Measurements from ENCODE around the gene DLD.
"Not testable (repeated sequence)": the region's sequence is repeated elsewhere in the genome, so short reads cannot be mapped to it uniquely, and the experiment has no call there.

DLD gene

GRCh38 chr7:107874605-107875446, 16.2 kb upstream of the DLD start:
- peak; percentile 60 for DNase-seq (ENCODE audit: low spot score)

DNA sequence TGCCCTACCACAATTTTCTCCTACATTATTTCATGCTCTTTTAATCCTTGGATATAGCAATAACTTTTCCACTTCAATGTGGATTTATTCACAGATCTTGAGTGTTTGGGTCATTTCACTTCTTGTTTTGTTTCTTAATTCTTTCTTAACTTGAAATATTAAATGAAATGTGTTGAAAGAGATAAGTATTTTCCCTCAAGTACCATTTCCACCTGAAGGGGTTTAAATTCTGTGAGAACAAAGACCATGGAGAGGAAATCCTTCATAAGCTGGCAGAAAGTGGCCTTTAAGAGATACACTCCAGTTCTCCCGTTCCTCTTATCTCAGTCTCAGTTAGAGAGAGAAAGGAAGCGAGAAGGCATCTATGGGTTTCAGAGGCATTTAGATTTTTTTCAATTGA, 14.1 kb upstream of the DLD start:
- no peak for DNase-seq (ENCODE audit: low spot score)

DNA sequence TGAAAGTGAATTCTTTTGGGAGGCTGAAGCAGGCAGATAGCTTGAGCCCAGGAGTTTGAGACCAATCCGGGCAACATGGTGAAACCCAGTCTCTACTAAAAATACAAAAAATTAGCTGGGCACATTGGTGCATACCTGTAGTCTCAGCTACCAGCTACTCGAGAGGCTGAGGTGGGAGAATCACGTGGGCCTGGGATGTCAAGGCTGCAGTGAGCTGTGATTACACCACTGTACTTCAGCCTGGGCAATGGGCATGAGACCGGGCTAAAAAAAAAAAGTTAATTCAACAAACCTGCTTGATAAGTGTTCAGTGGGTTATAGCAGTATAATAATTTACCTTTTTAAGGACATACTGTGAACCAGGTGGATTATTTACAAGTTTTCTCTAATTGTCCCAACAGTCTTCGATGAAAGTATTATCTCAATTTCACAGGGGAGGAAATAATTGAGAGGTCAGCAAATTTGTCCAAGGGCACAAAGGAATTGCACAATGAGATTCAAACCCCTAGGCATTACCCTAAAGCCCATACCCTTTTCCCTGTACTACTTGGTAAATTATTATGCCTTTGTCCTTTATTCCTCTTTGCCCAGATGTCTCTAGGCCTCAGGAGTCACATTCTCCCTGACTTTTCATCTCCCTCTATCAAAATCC, 13.1 kb upstream of the DLD start:
- no peak for DNase-seq (ENCODE audit: low spot score)

GRCh38 chr7:107878636-107879035, 12.3 kb upstream of the DLD start:
- DNase-seq (ENCODE audit: low spot score) = no peak

DNA sequence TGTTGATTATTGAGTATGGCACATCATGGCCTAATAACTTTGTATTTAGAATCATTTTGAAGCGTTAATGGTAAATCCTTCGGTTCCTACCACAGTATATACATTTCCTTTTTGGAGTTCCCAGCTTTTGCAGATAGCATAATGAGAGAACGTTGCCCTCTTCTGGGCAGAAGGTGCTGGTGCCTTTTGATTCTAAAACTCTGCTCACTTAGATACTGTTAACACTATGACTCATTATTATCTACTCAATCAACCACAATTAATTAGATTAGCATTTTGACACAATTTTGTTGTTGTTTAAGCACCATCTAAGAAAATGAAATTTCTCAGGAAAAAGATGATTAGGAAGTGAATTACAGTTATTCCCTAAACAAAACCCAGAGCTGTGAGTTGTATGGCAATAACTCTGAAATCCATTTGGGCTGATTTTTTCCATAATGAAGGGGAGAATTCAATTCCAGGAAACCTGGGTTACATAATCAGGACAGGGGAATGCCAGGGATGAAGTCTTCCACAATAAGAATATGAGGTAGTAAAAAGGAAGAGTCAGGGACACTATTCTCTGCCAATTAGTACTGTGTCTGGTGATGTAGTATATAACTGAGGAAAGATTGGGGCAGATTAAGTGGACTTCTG, 11.5 kb upstream of the DLD start:
- peak; percentile 48 for DNase-seq (ENCODE audit: low spot score)

DNA sequence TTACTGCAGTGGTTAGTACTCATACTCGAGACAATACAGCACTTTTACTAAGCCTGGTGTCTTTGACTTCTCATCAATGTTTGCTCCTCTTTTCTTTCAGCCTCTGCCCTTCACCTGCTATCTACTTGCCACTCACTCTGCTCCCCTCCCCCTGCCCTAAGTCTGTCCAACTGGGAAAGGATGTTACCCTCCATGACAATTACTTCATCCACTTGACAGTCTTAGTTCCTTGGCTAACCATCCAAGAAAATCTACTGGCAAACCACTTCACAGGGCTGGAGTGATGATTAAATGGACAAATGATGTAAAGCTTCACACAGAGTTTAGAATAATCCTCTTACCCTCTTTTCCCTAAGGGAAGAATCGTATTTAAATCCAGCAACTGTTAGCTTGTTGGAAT, 8.2 kb upstream of the DLD start:
- DNase-seq (ENCODE audit: low spot score) = no peak

GRCh38 chr7:107884066-107884818, 6.7 kb upstream of the DLD start:
- DNase-seq (ENCODE audit: low spot score) = no peak

- DNase-seq (ENCODE audit: low spot score) = not testable (repeated sequence)
Measured at GRCh38 chr7:107887827-107888226, 3.2 kb upstream of the DLD start.

DNA sequence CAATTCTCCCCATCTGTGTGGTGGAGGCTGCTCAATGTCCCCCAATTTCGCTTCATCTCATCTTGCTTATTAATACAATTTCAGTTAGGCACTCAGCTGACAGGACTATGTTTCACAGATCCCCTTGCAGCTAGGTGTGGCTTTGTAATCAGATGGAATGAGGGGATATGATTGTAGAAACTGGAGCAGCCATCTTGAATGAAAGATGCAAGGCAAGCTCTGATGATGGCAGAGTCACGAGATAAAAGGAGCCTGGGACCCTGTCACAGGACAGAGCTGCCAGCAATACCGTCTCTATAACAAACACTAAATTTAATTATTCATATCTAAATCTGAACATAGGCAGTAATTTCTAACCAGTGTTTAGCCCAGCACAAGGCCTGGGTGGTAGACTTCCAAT, 991 bp upstream of the DLD start:
- DNase-seq (ENCODE audit: low spot score) = no peak

DNA sequence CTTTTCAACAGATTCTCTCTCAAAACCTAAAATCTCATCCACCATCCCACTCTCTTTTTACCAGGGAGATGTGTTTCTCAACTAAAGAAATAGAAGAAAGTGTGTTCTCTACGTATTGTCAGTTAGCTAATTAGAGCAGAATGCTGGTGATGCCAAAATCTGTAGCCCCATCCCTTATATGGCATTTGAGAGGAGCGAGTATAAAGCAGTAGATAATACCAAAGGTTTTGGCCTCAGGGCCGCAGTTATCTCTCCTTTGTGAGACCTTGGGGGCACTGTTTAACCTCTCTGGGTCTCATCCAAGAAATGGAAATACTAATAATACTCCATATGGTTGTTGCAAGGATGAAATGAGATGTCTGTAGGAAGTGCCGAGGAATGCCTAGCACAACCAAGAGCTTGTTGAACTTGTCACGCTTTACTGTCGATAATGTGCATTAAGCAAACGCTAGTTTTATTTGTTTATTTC, 456 bp upstream of the DLD start:
- DNase-seq (ENCODE audit: low spot score) = no peak

DNA sequence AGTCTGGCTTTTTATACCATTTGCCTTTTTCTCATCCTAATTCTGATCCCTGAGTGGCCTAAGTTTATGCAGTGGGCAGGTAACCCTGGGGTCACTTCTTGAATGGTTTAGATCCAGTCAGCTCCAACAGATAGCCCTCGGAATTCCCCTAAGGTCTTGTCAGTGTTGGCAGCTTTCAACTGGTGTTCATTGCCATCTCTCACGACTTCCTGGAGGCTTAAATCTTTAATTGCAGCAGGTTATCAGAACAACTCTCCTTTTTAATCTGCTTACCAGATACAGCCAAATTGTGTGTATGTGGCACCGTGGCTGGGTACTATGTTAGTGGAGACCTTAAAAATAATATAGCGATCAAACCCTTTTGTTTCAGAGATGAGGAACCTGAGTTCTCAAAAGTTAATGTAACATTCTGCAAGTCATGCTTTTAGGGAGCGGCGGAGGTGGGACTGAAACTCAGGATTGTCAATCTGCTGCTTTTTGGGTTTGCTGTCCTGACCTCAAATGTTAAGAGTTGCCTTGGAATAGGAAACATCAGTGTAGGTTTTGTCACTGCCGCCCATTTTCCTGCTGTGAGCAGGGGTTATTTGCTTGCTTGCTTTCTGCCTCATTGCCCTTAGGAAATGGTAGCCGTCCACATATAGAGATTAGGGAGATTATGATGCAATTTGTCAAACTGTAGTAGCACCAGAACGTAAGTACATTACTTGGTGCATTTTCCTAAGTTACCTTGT, 818 bp downstream of the DLD start:
- DNase-seq (ENCODE audit: low spot score) = no peak

DNA sequence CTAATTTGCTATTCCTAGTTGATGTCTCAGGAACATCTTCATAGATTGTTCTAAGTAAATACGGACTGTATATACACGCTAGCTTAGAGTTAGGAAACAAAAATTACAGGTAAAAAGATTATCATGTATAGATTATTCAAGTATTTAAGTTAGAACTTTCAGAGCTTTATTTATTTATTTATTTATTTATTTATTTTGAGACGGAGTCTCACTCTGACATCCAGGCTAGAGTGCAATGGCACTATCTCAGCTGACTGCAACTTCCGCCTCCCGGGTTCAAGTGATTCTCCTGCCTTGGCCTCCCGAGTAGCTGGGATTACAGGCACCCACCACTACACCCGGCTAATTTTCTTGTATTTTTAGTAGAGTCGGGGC, 1.4 kb downstream of the DLD start:
- not testable (repeated sequence) for DNase-seq (ENCODE audit: low spot score)

DNA sequence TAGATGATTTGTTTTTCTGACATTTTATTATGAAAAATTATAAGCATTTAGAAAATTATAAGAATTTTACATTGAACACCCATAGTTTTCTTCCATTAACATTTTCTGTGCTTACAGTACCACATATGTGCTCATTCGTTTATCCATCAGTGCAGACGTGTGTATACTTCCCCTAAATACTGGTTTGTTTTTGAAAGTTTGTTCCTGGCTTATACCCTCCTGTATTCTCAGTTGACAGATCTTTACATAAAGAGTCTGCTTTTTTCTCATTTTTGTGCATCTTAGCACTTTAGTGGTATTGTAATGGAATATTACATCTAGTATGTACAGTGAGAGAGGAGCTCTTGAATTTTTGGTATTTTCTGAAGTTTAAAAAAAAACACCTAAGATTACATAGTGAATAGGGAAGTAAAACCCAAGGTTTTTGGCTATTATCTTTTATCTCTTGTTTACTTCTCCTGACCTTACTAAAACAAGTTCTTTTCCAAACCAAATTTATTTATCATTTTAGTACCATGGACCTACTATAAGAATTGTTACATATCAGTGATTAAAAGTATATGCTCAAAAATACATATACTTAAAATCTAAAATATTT, 8.1 kb downstream of the DLD start:
- DNase-seq (ENCODE audit: low spot score) = no peak

DNA sequence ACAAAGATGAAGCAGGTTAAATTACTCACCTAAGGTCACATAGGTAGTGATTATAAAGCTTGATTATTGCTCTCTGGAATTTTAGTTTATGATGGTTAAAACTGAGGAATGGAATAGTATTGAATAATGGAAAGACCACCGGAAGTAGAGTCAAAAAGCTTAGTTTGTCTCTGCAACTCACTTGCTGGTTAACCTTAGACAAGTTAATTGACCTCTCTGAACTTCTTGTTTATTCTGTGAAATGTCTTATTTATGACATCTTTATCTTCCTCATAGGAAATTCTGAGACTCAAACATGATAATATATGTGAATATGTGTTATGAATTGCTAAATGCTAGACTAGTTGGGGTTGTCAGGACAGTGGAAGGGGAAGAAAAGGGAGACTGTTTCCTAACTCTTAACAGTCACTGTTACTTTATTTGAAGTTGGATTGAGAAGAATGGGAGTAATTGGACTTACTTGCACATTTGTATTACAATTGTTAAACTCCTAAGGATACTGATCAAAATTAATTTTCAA, 9.6 kb downstream of the DLD start:
- DNase-seq (ENCODE audit: low spot score) = no peak

- no peak for DNase-seq (ENCODE audit: low spot score)
Measured at GRCh38 chr7:107902381-107902780, 11.4 kb downstream of the DLD start.

GRCh38 chr7:107907790-107908189, 16.8 kb downstream of the DLD start:
- no peak for DNase-seq (ENCODE audit: low spot score)

GRCh38 chr7:107909445-107909844, 18.5 kb downstream of the DLD start:
- no peak for DNase-seq (ENCODE audit: low spot score)

DNA sequence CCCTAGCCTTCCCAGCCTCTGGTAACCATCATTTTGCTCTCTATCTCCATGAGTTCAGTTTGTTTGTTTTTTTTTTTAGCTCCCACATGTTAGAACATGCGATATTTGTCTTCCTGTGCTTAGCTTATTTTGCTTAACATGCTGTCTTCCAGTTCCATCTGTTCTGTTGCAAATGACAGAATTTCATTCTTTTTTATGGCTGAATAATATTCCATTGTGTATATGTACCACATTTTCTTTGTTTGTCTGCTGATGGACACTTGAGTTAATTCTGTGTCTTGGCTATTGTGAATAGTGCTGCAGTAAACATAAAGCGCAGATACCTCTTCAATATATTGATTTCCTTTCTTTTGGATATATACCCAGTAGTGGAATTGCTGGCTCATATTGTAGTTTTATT, 21.0 kb downstream of the DLD start:
- no peak for DNase-seq (ENCODE audit: low spot score)

DNA sequence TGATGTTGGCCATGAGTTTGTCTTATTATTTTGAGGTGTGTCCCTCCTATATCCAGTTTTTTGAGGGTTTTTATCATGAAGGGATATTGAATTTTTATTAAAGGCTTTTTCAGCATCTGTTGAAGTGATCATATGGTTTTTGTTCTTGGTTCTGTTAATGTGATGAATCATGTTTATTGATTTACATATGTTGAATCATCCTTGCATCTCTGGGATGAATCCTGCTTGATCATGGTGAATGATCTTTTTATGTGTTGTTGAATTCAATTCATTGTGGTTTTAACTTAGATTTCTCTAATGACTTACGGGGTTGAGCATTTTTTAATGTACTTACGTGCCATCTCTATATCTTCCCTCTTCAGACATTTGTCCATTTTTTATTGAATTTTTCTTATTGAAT, 22.9 kb downstream of the DLD start:
- no peak for DNase-seq (ENCODE audit: low spot score)

DNA sequence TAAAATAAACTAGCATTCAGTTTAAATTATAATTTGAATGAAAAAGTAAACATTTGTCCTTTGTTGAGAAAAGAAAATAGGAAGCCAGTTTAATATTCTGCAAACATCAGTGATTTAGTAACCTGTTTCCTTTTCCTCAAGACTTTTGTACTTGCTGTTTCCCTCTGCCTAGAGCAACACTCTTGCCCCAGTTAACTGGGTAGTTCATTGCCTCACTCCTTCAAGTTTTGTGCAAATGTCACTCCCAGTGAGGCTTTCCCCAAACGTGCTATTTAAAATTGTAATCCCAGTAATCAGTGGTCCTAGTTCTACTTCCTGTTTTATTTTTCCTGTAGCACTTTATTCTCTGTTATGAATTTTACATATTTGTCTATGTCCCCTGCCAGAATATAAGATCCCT, 23.8 kb downstream of the DLD start:
- DNase-seq (ENCODE audit: low spot score) = no peak

- no peak for DNase-seq (ENCODE audit: low spot score)
Measured at GRCh38 chr7:107915541-107915940, 24.6 kb downstream of the DLD start.

All from iPS-NIHi11 (cell line).